SU-DHL-6 (cell line): ENCODE results near the gene STXBP5L.

Experiments used
- H2AFZ ChIP-seq: fragments of 200-600 bp; sonication (generic); 2 replicates; pipeline ENCODE4 v1.6.1; 2014; ENCODE audit warnings: low read depth, mild to moderate bottlenecking, moderate library complexity, mixed read lengths, antibody characterized with exemption, low read length; ENCODE audit not compliant: severe bottlenecking
- H3F3A ChIP-seq: fragments of 200-600 bp; shearing (Covaris generic); 2 replicates; pipeline ENCODE4 v1.6.0; 2016; ENCODE audit warnings: antibody characterized with exemption, mild to moderate bottlenecking; ENCODE audit not compliant: insufficient read depth
- H3K27ac ChIP-seq: fragments of 200-600 bp; sonication (generic); 2 replicates; pipeline ENCODE4 v1.5.1; 2016; ENCODE audit warnings: low read depth, mild to moderate bottlenecking, low read length, moderate library complexity, mixed read lengths
- H3K27me3 ChIP-seq: fragments of 200-600 bp; sonication (generic), shearing (Covaris generic); 2 replicates; pipeline ENCODE4 v1.6.0; 2014; ENCODE audit warnings: mild to moderate bottlenecking, low read length
- H3K36me3 ChIP-seq: fragments of 200-600 bp; sonication (generic); 2 replicates; pipeline ENCODE4 v1.6.1; 2014; ENCODE audit warnings: mild to moderate bottlenecking, low read length, mixed read lengths
- H3K4me2 ChIP-seq: fragments of 300-600, 200-600 bp; shearing (Covaris generic), sonication (generic); 2 replicates; pipeline ENCODE4 v1.6.0; 2014; ENCODE audit warnings: low read length, low read depth, mild to moderate bottlenecking; ENCODE audit not compliant: poor library complexity, severe bottlenecking
- H3K4me3 ChIP-seq: fragments of 200-600 bp; sonication (generic); 2 replicates; pipeline ENCODE4 v1.5.1; 2014; ENCODE audit warnings: antibody characterized with exemption, low read length, mild to moderate bottlenecking, mixed read lengths; ENCODE audit not compliant: insufficient read depth, poor library complexity, severe bottlenecking
- H3K79me2 ChIP-seq: fragments of 200-600 bp; sonication (generic); 2 replicates; pipeline ENCODE4 v1.6.1; 2014; ENCODE audit warnings: mild to moderate bottlenecking, low read length, moderate library complexity; ENCODE audit not compliant: insufficient read depth
- H3K9ac ChIP-seq: fragments of 200-600 bp; sonication (generic); 2 replicates; pipeline ENCODE4 v1.7.0; 2014; ENCODE audit warnings: mild to moderate bottlenecking, low read length
- H3K9me2 ChIP-seq: fragments of 200-600 bp; sonication (generic); replicated peaks from 2 replicates; pipeline ENCODE4 v1.6.1; 2014; ENCODE audit warnings: low read length; ENCODE audit not compliant: insufficient read depth
- H3K9me3 ChIP-seq: fragments of 200-600 bp; sonication (generic); 2 replicates; pipeline ENCODE4 v1.6.1; 2014; ENCODE audit warnings: low read length, mixed read lengths; ENCODE audit not compliant: insufficient read depth
- H4K20me1 ChIP-seq: fragments of 200-600 bp; sonication (generic); 2 replicates; pipeline ENCODE4 v1.6.1; 2014; ENCODE audit warnings: low read depth, mild to moderate bottlenecking, antibody characterized with exemption, low read length, moderate library complexity, mixed read lengths
- CTCF ChIP-seq: fragments of 200-600 bp; sonication (generic); IDR thresholded peaks from one replicate; pipeline ENCODE4 v1.5.1; 2017; ENCODE audit warnings: antibody characterized with exemption, mild to moderate bottlenecking, low read length, moderate library complexity; ENCODE audit not compliant: insufficient read depth, poor library complexity, severe bottlenecking
- EZH2phosphoT487 ChIP-seq: fragments of 200-600 bp; sonication (generic), shearing (Covaris generic); conservative IDR thresholded peaks from 2 replicates; pipeline ENCODE4 v1.6.1; 2018; ENCODE audit warnings: mild to moderate bottlenecking, antibody characterized with exemption, low read length, moderate library complexity, mixed read lengths

STXBP5L gene

GRCh38 chr3:121231872-121232271 lies 323.9 kb downstream of the STXBP5L start:
- Histone ChIP-seq H4K20me1 (no peaks in the 10 kb centered on the region), H3K36me3 (no peaks in the 10 kb centered on the region), H3K79me2 (no peaks in the 10 kb centered on the region), H3F3A (no peaks in the 10 kb centered on the region), H3K27ac (no peak overlapping the region), H3K4me2 (no peak overlapping the region), H3K4me3 (no peak overlapping the region), H3K9me2 (no peaks in the 10 kb centered on the region), H3K27me3 (no peaks in the 10 kb centered on the region), H2AFZ (no peak overlapping the region), H3K9ac (no peak overlapping the region), H3K9me3 (no peaks in the 10 kb centered on the region)
- TF ChIP-seq EZH2phosphoT487 (no peak), CTCF (no peak)

- H3K27me3 ChIP-seq, result no peaks in the 10 kb centered on the region
- no peaks in the 10 kb centered on the region for H3K9me3 ChIP-seq
- H3K9ac ChIP-seq, result no peak overlapping the region
- H4K20me1 ChIP-seq, result no peaks in the 10 kb centered on the region
- H3K79me2 ChIP-seq, result no peaks in the 10 kb centered on the region
- no peak overlapping the region for H3K27ac ChIP-seq
- no peaks in the 10 kb centered on the region for H3F3A ChIP-seq
- H2AFZ ChIP-seq, result no peak overlapping the region
- TF ChIP-seq EZH2phosphoT487 (no peak), CTCF (no peak)
- no peaks in the 10 kb centered on the region for H3K36me3 ChIP-seq
- no peaks in the 10 kb centered on the region for H3K9me2 ChIP-seq
- no peak overlapping the region for H3K4me2 ChIP-seq
- no peak overlapping the region for H3K4me3 ChIP-seq
Observed at GRCh38 chr3:121232309-121233225, 324.6 kb downstream of the STXBP5L start.

DNA sequence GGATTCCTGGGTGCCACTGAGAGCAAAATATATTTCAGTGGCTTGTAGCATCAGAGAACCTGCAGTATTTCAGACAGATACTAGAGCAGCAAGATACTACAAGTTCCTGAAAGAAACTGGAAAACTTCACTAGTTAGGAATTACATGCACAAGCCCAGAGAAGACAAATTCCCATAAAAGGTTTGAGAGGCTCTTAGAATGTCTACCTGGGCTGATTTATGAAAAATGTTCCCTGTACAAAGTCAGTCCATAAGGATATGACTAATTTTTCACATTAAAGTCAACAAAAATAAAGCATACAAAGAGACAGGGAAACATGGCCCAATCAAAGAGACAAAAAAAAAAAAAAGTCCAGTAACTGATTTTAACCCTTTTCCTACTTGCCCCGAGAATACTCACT lies 335.2 kb downstream of the STXBP5L start:
- no peak overlapping the region for H3K9ac ChIP-seq
- no peaks in the 10 kb centered on the region for H4K20me1 ChIP-seq
- no peaks in the 10 kb centered on the region for H3K27me3 ChIP-seq
- no peak overlapping the region for H3K4me3 ChIP-seq
- no peak overlapping the region for H3K27ac ChIP-seq
- H3K9me2 ChIP-seq, result no peaks in the 10 kb centered on the region
- no peaks in the 10 kb centered on the region for H3K36me3 ChIP-seq
- no peak overlapping the region for H2AFZ ChIP-seq
- H3K4me2 ChIP-seq, result no peak overlapping the region
- no peaks in the 10 kb centered on the region for H3K9me3 ChIP-seq
- H3F3A ChIP-seq, result no peaks in the 10 kb centered on the region
- no peaks in the 10 kb centered on the region for H3K79me2 ChIP-seq
- TF ChIP-seq EZH2phosphoT487 (no peak), CTCF (no peak)
